Mesendoderm (in vitro differentiated cells): ENCODE measurements around the gene FAM135A. TPM values are rescaled to one million over a fixed set of nuclear protein-coding genes. Genes with fewer than 3 reads are reported as not detected.

Experiments used
- DNase-seq: peaks from one replicate; pipeline ENCODE4 v3.0.0; 2013
- H2AK5ac ChIP-seq: 2 replicates; pipeline ENCODE4 v1.6.1; 2013; ENCODE audit warnings: low read length, inconsistent platforms
- H2BK120ac ChIP-seq: 2 replicates; pipeline ENCODE4 v1.6.1; 2013; ENCODE audit warnings: low read depth, mild to moderate bottlenecking, low read length, moderate library complexity, mixed read lengths
- H2BK15ac ChIP-seq: replicated peaks from 2 replicates; pipeline ENCODE4 v1.6.1; 2013; ENCODE audit warnings: low read depth, mild to moderate bottlenecking, moderate library complexity
- H2BK5ac ChIP-seq: 2 replicates; pipeline ENCODE4 v1.6.1; 2013; ENCODE audit warnings: low read length, inconsistent platforms
- H3K18ac ChIP-seq: 2 replicates; pipeline ENCODE4 v1.6.1; 2013; ENCODE audit warnings: mild to moderate bottlenecking, low read length, mixed read lengths
- H3K23ac ChIP-seq: one replicate; pipeline ENCODE4 v1.6.1; 2013; ENCODE audit warnings: low read length
- H3K27ac ChIP-seq: 2 replicates; pipeline ENCODE4 v1.5.1; 2013; ENCODE audit warnings: low read depth, mild to moderate bottlenecking, inconsistent platforms, low read length, moderate library complexity
- H3K27me3 ChIP-seq: 2 replicates; pipeline ENCODE4 v1.6.1; 2013; ENCODE audit warnings: low read length, control low read depth, mild to moderate bottlenecking, inconsistent platforms; ENCODE audit not compliant: insufficient read depth, poor library complexity
- H3K36me3 ChIP-seq: 2 replicates; pipeline ENCODE4 v1.6.1; 2013; ENCODE audit warnings: low read length, inconsistent platforms; ENCODE audit not compliant: control insufficient read depth, insufficient read depth
- H3K4ac ChIP-seq: one replicate; pipeline ENCODE4 v1.6.1; 2013; ENCODE audit warnings: low read depth, mild to moderate bottlenecking, low read length, moderate library complexity
- H3K4me1 ChIP-seq: 2 replicates; pipeline ENCODE4 v1.6.1; 2013; ENCODE audit warnings: low read depth, low read length, inconsistent platforms; ENCODE audit not compliant: control insufficient read depth
- H3K4me2 ChIP-seq: 2 replicates; pipeline ENCODE4 v1.6.1; 2013; ENCODE audit warnings: low read length
- H3K4me3 ChIP-seq: 2 replicates; pipeline ENCODE4 v1.5.1; 2013; ENCODE audit warnings: mild to moderate bottlenecking, low read length
- H3K56ac ChIP-seq: one replicate; pipeline ENCODE4 v1.6.1; 2013; ENCODE audit warnings: low read length
- H3K79me1 ChIP-seq: 2 replicates; pipeline ENCODE4 v1.6.1; 2013; ENCODE audit warnings: low read length, inconsistent platforms
- H3K79me2 ChIP-seq: 2 replicates; pipeline ENCODE4 v1.6.1; 2013; ENCODE audit warnings: mild to moderate bottlenecking, low read length; ENCODE audit not compliant: control insufficient read depth, insufficient read depth
- H3K9ac ChIP-seq: 2 replicates; pipeline ENCODE4 v1.6.1; 2013; ENCODE audit warnings: low read length, inconsistent platforms
- H4K5ac ChIP-seq: one replicate; pipeline ENCODE4 v1.6.1; 2013; ENCODE audit warnings: low read length
- H4K8ac ChIP-seq: one replicate; pipeline ENCODE4 v1.6.1; 2013; ENCODE audit warnings: low read depth, mild to moderate bottlenecking, control low read depth, low read length, moderate library complexity
- WGBS: extraction: QIAGEN DNeasy Blood & Tissue Kit; methylation state at CpG from one replicate; pipeline ENCODE4 v1.1.7; 2013; ENCODE audit warnings: low lambda C conversion rate, missing lambda C conversion rate; ENCODE audit not compliant: insufficient coverage; ENCODE audit errors: extremely low coverage; 5-methylcytosine and 5-hydroxymethylcytosine counted together
- polyA plus RNA-seq, 2 experiments: library from polyadenylated mRNA; stranded (reverse); fragments of 200-250 nt; gene quantifications; one replicate each; pipeline ENCODE4 v1.2.3, GENCODE V29; 2013

Gene FAM135A
- polyA plus RNA-seq (2013, experiment 1 of 2): 16.8 TPM
- 17.0 TPM for polyA plus RNA-seq (2013, experiment 2 of 2)

DNA sequence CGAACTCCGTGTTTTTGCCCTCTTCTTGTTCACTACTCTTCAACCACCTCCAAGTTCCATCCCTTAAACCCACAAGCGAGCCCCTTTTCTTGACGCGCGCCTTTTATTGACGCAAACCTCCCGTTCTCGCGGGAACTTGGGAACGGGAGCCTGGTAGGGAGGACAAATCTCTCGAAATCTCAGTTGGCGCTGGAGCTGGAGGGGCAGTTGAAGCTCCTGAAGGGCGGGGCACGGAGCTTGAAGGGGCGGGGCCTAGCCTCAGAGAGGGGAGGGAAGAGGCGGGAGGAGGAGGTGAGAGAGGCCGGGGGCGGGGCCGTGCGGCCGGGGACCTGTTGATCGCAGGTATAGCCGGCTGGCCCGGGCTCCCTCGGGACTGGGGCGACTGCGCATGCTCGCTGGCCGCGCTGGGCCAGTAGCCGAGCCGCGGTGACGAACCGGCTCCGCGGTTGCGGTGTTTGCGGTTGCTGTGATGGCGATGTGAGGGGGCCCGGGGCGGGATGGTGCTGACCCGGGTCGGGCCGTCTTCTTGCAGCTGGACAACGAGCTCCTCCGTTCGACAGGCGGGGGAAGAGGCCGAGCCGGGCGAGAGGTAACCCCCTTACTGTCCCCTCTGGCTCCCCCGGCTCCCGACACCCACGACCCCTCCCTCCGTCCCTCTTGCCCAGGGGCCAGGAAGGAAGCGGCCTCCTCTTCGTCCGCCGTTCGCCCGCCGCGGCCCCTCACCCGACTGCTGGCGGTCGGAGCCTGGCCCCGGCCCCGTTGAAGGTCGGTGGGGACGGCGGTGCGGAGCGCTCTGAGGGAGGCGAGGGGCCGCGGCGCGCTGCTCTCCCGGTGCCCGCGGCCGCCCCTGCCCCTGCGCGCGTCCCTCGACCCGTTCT is at the start of gene FAM135A:
Gene FAM135A, plus strand, starts transcription at position 395 of the 878 bp plus-strand sequence. CDS start 14,835 bp downstream, outside the sequence.
- Histone ChIP-seq H2BK5ac (no peak within 1 kb of the TSS), H3K27ac (no peak within 1 kb of the TSS), H2AK5ac (no peak within 1 kb of the TSS), H3K23ac (no peak within 1 kb of the TSS), H3K79me2 (peaks cover 11% of the 10 kb centered on the region), H2BK15ac (no peak within 1 kb of the TSS), H4K5ac (peak within 1 kb of the TSS; percentile 59), H3K27me3 (no peaks in the 10 kb centered on the region), H4K8ac (no peak within 1 kb of the TSS), H2BK120ac (no peak within 1 kb of the TSS), H3K9ac (peak within 1 kb of the TSS; percentile 91), H3K36me3 (no peaks in the 10 kb centered on the region), H3K18ac (peak within 1 kb of the TSS; percentile 33), H3K4me1 (no peaks in the 10 kb centered on the region), H3K4ac (peak within 1 kb of the TSS; percentile 37), H3K4me3 (peak within 1 kb of the TSS; percentile 99), H3K56ac (peak within 1 kb of the TSS; percentile 99), H3K4me2 (peak within 1 kb of the TSS; percentile 96), H3K79me1 (peaks cover 3% of the 10 kb centered on the region)
- no CpG with 5 or more reads among the region's 89 CpGs for WGBS
- peak; percentile 100 for DNase-seq

GRCh38 chr6:70363741-70364493 is 49.4 kb upstream of the FAM135A start:
- Histone ChIP-seq H3K27ac (no peak overlapping the region), H3K9ac (no peak overlapping the region), H3K4me3 (no peak overlapping the region), H3K79me1 (no peaks in the 10 kb centered on the region), H3K56ac (no peak overlapping the region), H4K8ac (no peak overlapping the region), H3K79me2 (no peaks in the 10 kb centered on the region), H3K18ac (no peak overlapping the region), H2BK120ac (no peak overlapping the region), H3K23ac (no peak overlapping the region), H4K5ac (no peak overlapping the region), H2BK15ac (no peak overlapping the region), H2AK5ac (no peak overlapping the region), H2BK5ac (no peak overlapping the region), H3K27me3 (no peaks in the 10 kb centered on the region), H3K4me1 (no peaks in the 10 kb centered on the region), H3K4me2 (no peak overlapping the region), H3K36me3 (no peaks in the 10 kb centered on the region), H3K4ac (no peak overlapping the region)
- no peak for DNase-seq
- no CpG with 5 or more reads among the region's 11 CpGs for WGBS

GRCh38 chr6:70369332-70369950 is 43.9 kb upstream of the FAM135A start:
- Histone ChIP-seq H2BK5ac (no peak overlapping the region), H3K27ac (no peak overlapping the region)
- no CpG with 5 or more reads among the region's 5 CpGs for WGBS

DNA sequence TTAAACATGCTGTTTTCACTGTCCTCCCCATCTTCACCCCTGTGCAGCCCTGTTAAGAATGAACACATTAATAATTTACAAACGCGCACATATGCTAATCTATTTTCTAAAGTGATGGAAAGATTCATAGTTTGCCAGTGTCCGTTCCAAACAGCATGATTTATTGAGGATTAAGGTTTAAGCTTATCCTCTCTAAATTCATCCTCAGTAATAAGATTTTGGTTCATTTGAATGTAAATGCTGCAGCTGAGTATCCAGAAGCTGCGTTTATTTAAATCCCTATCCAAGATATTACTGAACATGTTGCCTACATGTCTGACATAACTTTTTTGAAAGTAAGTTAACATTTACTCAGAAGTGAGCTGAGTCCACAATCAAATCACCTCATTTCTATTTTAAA is 42.8 kb upstream of the FAM135A start:
- no peak for DNase-seq
- no peak overlapping the region for H2BK5ac ChIP-seq
- H3K23ac ChIP-seq: no peak overlapping the region
- no peaks in the 10 kb centered on the region for H3K27me3 ChIP-seq
- no peak overlapping the region for H3K56ac ChIP-seq
- no peak overlapping the region for H3K4me3 ChIP-seq
- H2AK5ac ChIP-seq: no peak overlapping the region
- H3K4me2 ChIP-seq: no peak overlapping the region
- no peak overlapping the region for H3K9ac ChIP-seq
- H3K4me1 ChIP-seq: no peaks in the 10 kb centered on the region
- H2BK15ac ChIP-seq: no peak overlapping the region
- H3K79me1 ChIP-seq: no peaks in the 10 kb centered on the region
- H3K79me2 ChIP-seq: no peaks in the 10 kb centered on the region
- no peak overlapping the region for H4K8ac ChIP-seq
- no peak overlapping the region for H3K4ac ChIP-seq
- H4K5ac ChIP-seq: no peak overlapping the region
- H3K18ac ChIP-seq: no peak overlapping the region
- no CpG with 5 or more reads among the region's 4 CpGs for WGBS
- no peaks in the 10 kb centered on the region for H3K36me3 ChIP-seq
- H3K27ac ChIP-seq: no peak overlapping the region
- H2BK120ac ChIP-seq: no peak overlapping the region

More at GRCh38 chr6:70369332-70369950, 43.9 kb upstream of the FAM135A start:
- Histone ChIP-seq H4K5ac (no peak overlapping the region), H4K8ac (no peak overlapping the region), H3K79me1 (no peaks in the 10 kb centered on the region), H3K79me2 (no peaks in the 10 kb centered on the region), H3K36me3 (no peaks in the 10 kb centered on the region), H3K4me3 (no peak overlapping the region), H2BK120ac (no peak overlapping the region), H3K27me3 (no peaks in the 10 kb centered on the region), H3K9ac (no peak overlapping the region), H3K56ac (no peak overlapping the region), H3K4me2 (no peak overlapping the region), H3K4ac (no peak overlapping the region), H3K18ac (no peak overlapping the region), H2BK15ac (no peak overlapping the region), H3K4me1 (no peaks in the 10 kb centered on the region), H3K23ac (no peak overlapping the region), H2AK5ac (no peak overlapping the region)
- DNase-seq: peak; percentile 83

DNA sequence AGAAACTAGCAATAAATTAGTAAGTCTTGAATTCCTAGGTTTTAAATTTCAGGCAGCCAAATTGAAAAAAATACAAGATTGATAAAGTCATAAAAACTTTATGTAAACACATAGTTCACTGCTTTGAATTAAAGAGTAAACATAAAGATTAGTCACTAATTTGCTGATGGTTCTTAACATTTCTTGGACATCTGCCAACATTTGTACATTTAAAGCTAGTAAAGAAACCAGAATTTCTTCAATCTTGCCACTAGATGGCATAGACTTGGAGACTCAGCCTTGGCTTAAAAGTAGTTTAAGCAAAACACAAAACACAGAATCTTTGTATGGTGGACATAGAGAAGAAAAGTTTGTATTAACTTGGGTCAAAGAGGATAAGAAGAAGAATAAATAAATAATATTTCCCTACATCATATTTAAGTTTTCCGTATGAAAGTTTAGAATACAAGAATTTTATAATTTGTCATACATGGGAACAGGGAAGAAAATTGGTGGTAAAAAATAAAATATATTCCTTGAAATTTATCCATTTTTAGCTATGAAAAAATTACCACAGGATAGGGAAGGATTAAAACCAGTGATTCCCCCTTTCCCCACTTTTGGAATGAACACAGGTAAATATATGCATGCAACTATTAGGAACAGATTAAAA is 41.7 kb upstream of the FAM135A start:
- H3K56ac ChIP-seq: no peak overlapping the region
- H3K36me3 ChIP-seq: no peaks in the 10 kb centered on the region
- no peak overlapping the region for H2BK5ac ChIP-seq
- no peak overlapping the region for H4K8ac ChIP-seq
- H3K27me3 ChIP-seq: no peaks in the 10 kb centered on the region
- no peak overlapping the region for H3K27ac ChIP-seq
- H3K4me3 ChIP-seq: no peak overlapping the region
- no peak overlapping the region for H2BK15ac ChIP-seq
- no peaks in the 10 kb centered on the region for H3K79me1 ChIP-seq
- peak; percentile 23 for DNase-seq
- H3K23ac ChIP-seq: no peak overlapping the region
- no peak overlapping the region for H3K18ac ChIP-seq
- H2BK120ac ChIP-seq: no peak overlapping the region
- no peaks in the 10 kb centered on the region for H3K79me2 ChIP-seq
- H3K9ac ChIP-seq: no peak overlapping the region
- no peaks in the 10 kb centered on the region for H3K4me1 ChIP-seq
- no peak overlapping the region for H4K5ac ChIP-seq
- no CpG with 5 or more reads among the region's 1 CpG for WGBS
- no peak overlapping the region for H2AK5ac ChIP-seq
- no peak overlapping the region for H3K4ac ChIP-seq
- H3K4me2 ChIP-seq: no peak overlapping the region
